HCT116 (cell line): ENCODE measurements around the gene SLC35B1. TPM values are rescaled to one million over a fixed set of nuclear protein-coding genes. Genes with fewer than 3 reads are reported as not detected.

Experiments
- ATAC-seq: fragments of 200-7000 bp; cut with Tn5 transposase; 2 replicates; pipeline ENCODE4 v1.9.1; 2020; ENCODE audit warnings: mild to moderate bottlenecking, moderate library complexity
- BruUV-seq: library from RNA; stranded (reverse); fragments of 400-500 nt; replicated peaks from 2 replicates; lab custom pipeline; 2021; lab: Mats Ljungman, UMichigan
- CTCF ChIA-PET: fragments of 300-600 bp; sonication (Branson Sonifier 250); formaldehyde crosslinking; loops from one replicate; lab custom pipeline; 2021; ENCODE audit warnings: antibody characterized with exemption; lab: Charles Lee
- POLR2A ChIA-PET: fragments of 300-600, 350-600 bp; sonication (Branson Sonifier 250); formaldehyde crosslinking; loops from one replicate; lab custom pipeline; 2021; ENCODE audit warnings: antibody characterized with exemption; lab: Charles Lee
- RAD21 ChIA-PET, 2 experiments: fragments of 300-600 bp; sonication (Branson Sonifier 250); formaldehyde crosslinking; loops; one replicate each; lab custom pipeline; 2023; ENCODE audit warnings: low total read pairs in 2 of 2; ENCODE audit not compliant: uncharacterized antibody in 2 of 2, unreplicated experiment in 2 of 2, low non-redundant PET in 1 of 2; lab: Charles Lee
- DNase-seq: peaks from one replicate; pipeline ENCODE4 v3.0.0-alpha.2; 2010; ENCODE audit warnings: low read depth, low spot score
- H2AFZ ChIP-seq: fragments of 200-600 bp; shearing (Covaris generic), sonication (generic); 2 replicates; pipeline ENCODE4 v1.6.1; 2017; ENCODE audit warnings: low read depth, mixed run types, mixed read lengths, antibody characterized with exemption, low read length; ENCODE audit not compliant: poor library complexity, severe bottlenecking
- H3K27ac ChIP-seq: 2 replicates; pipeline ENCODE4 v1.5.1; 2012; ENCODE audit warnings: low read depth, low read length
- H3K27me3 ChIP-seq: fragments of 200-600 bp; sonication (generic); 2 replicates; pipeline ENCODE4 v1.6.1; 2016; ENCODE audit warnings: mixed run types, low read length, mixed read lengths; ENCODE audit not compliant: insufficient read depth
- H3K36me3 ChIP-seq, 2 experiments: fragments of 200-500 bp in 1 of 2; fragments of 200-600 bp in 1 of 2; sonication (Bioruptor generic) in 1 of 2; sonication (generic) in 1 of 2; 2 replicates each; pipeline versions ENCODE4 v1.5.1 to v1.6.1; 2014 to 2016; ENCODE audit warnings: low read length in 2 of 2, inconsistent platforms in 1 of 2, mixed read lengths in 1 of 2, mixed run types in 1 of 2; ENCODE audit not compliant: insufficient read depth in 2 of 2, control insufficient read depth in 1 of 2
- H3K4me1 ChIP-seq, 2 experiments: fragments of 200-600 bp in 1 of 2; sonication (generic) in 1 of 2; 2 replicates each; pipeline versions ENCODE4 v1.5.1 to v1.6.1; 2012 to 2017; ENCODE audit warnings: low read length in 2 of 2, inconsistent platforms in 1 of 2, mild to moderate bottlenecking in 1 of 2, mixed read lengths in 1 of 2, mixed run types in 1 of 2, moderate library complexity in 1 of 2; ENCODE audit not compliant: insufficient read depth in 2 of 2, control insufficient read depth in 1 of 2
- H3K4me2 ChIP-seq: fragments of 200-600 bp; sonication (generic); 2 replicates; pipeline ENCODE4 v1.6.1; 2017; ENCODE audit warnings: mixed run types, low read length, mixed read lengths
- H3K4me3 ChIP-seq, 2 experiments: fragments of 200-600 bp in 1 of 2; sonication (generic) in 1 of 2; replicated peaks in 1 of 2; 2 replicates each; pipeline ENCODE4 v1.5.1; 2011 to 2016; ENCODE audit warnings: low read length in 2 of 2, control low read depth in 1 of 2, low read depth in 1 of 2, mild to moderate bottlenecking in 1 of 2, mixed read lengths in 1 of 2, mixed run types in 1 of 2
- H3K79me2 ChIP-seq: fragments of 200-600 bp; sonication (generic); 2 replicates; pipeline ENCODE4 v1.6.1; 2017; ENCODE audit warnings: mild to moderate bottlenecking, mixed run types, low read length, moderate library complexity, mixed read lengths; ENCODE audit not compliant: insufficient read depth
- H3K9ac ChIP-seq: fragments of 200-600 bp; sonication (generic); 2 replicates; pipeline ENCODE4 v1.6.1; 2016; ENCODE audit warnings: low read length, mixed read lengths
- H3K9me2 ChIP-seq: fragments of 200-600 bp; sonication (generic), shearing (Covaris generic); 2 replicates; pipeline ENCODE4 v1.6.1; 2017; ENCODE audit warnings: mixed run types, mild to moderate bottlenecking, moderate library complexity; ENCODE audit not compliant: insufficient read depth
- H3K9me3 ChIP-seq, 2 experiments: fragments of 200-500 bp in 1 of 2; fragments of 200-600 bp in 1 of 2; sonication (Bioruptor generic) in 1 of 2; sonication (generic) in 1 of 2; 2 replicates each; pipeline ENCODE4 v1.6.1; 2014 to 2017; ENCODE audit warnings: low read length in 2 of 2, mixed read lengths in 2 of 2, inconsistent platforms in 1 of 2, low read depth in 1 of 2, mild to moderate bottlenecking in 1 of 2, mixed run types in 1 of 2, moderate library complexity in 1 of 2; ENCODE audit not compliant: control insufficient read depth in 1 of 2, insufficient read depth in 1 of 2
- H4K20me1 ChIP-seq: fragments of 200-600 bp; sonication (generic), shearing (Covaris generic); 2 replicates; pipeline ENCODE4 v1.6.1; 2017; ENCODE audit warnings: mixed run types, mild to moderate bottlenecking, moderate library complexity; ENCODE audit not compliant: insufficient read depth
- CEBPB ChIP-seq: IDR thresholded peaks from 2 replicates; pipeline ENCODE4 v1.6.1; 2012; ENCODE audit warnings: low read depth
- EGR1 ChIP-seq: IDR thresholded peaks from 2 replicates; pipeline ENCODE4 v1.6.1; 2012; ENCODE audit warnings: low read depth
- EZH2 ChIP-seq: fragments of 200-600 bp; sonication (generic); IDR thresholded peaks from 2 replicates; pipeline ENCODE4 v1.6.1; 2017; ENCODE audit warnings: antibody characterized with exemption, mixed run types
- EZH2phosphoT487 ChIP-seq: fragments of 200-600 bp; IDR thresholded peaks from 2 replicates; pipeline ENCODE4 v1.6.1; 2018; ENCODE audit warnings: antibody characterized with exemption, borderline replicate concordance
- FOSL1 ChIP-seq: IDR thresholded peaks from 2 replicates; pipeline ENCODE4 v1.6.1; 2012; ENCODE audit warnings: low read depth
- JUND ChIP-seq: IDR thresholded peaks from 2 replicates; pipeline ENCODE4 v1.6.1; 2012
- POLR2A ChIP-seq: IDR thresholded peaks from 2 replicates; pipeline ENCODE4 v1.7.0; 2011; ENCODE audit warnings: borderline replicate concordance; ENCODE audit not compliant: insufficient read depth, insufficient read length; ENCODE audit errors: extremely low read depth
- POLR2AphosphoS5 ChIP-seq: IDR thresholded peaks from 2 replicates; pipeline ENCODE4 v1.6.1; 2011; ENCODE audit warnings: mild to moderate bottlenecking, low read depth, low read length, moderate library complexity
- RAD21 ChIP-seq: IDR thresholded peaks from 2 replicates; pipeline ENCODE4 v1.6.1; 2012; ENCODE audit warnings: low read depth, mild to moderate bottlenecking
- SIN3A ChIP-seq: IDR thresholded peaks from 2 replicates; pipeline ENCODE4 v1.6.1; 2012; ENCODE audit warnings: low read depth
- SP1 ChIP-seq: IDR thresholded peaks from 2 replicates; pipeline ENCODE4 v1.6.1; 2012; ENCODE audit warnings: low read depth
- SRF ChIP-seq: IDR thresholded peaks from 2 replicates; pipeline ENCODE4 v1.6.1; 2012; ENCODE audit warnings: low read depth
- TCF7L2 ChIP-seq: IDR thresholded peaks from 2 replicates; pipeline ENCODE4 v1.7.0; 2011; ENCODE audit warnings: borderline replicate concordance, inconsistent platforms; ENCODE audit not compliant: insufficient read depth, insufficient read length; ENCODE audit errors: extremely low read depth
- YY1 ChIP-seq: IDR thresholded peaks from 2 replicates; pipeline ENCODE4 v1.6.1; 2011; ENCODE audit warnings: low read length, low read depth, moderate library complexity, mild to moderate bottlenecking; ENCODE audit not compliant: insufficient replicate concordance; ENCODE audit errors: extremely low read depth
- ZFX ChIP-seq: fragments of 450-650 bp; IDR thresholded peaks from 2 replicates; pipeline ENCODE4 v1.6.1; 2017
- ZNF274 ChIP-seq: fragments of 200-500 bp; sonication (Bioruptor generic); IDR thresholded peaks from 2 replicates; pipeline ENCODE4 v1.6.1; 2014; ENCODE audit warnings: mild to moderate bottlenecking, low read depth, low read length, inconsistent platforms
- intact Hi-C: fragments of 100-400 bp; cut with micrococcal nuclease; formaldehyde crosslinking; loops from 2 replicates; pipeline ENCODE4 v1.10.0; 2022
- total RNA-seq: library from RNA; stranded (reverse); gene quantifications from one replicate; pipeline ENCODE4 v1.2.1, GENCODE V29; 2021; ENCODE audit not compliant: unreplicated experiment
- TF ChIP-seq, protein P1 (sequence below): IDR thresholded peaks from 2 replicates; pipeline ENCODE4 v1.6.1; 2012
- TF ChIP-seq, protein P2 (sequence below): IDR thresholded peaks from 2 replicates; pipeline ENCODE4 v1.6.1; 2011; ENCODE audit warnings: mild to moderate bottlenecking, low read length, moderate library complexity; ENCODE audit not compliant: insufficient replicate concordance; ENCODE audit errors: extremely low read depth
- TF ChIP-seq, protein P3 (sequence below): IDR thresholded peaks from 2 replicates; pipeline ENCODE4 v1.6.1; 2012

Gene SLC35B1
- total RNA-seq, 1 experiment from 2014 or later, result 87.5 TPM

DNA sequence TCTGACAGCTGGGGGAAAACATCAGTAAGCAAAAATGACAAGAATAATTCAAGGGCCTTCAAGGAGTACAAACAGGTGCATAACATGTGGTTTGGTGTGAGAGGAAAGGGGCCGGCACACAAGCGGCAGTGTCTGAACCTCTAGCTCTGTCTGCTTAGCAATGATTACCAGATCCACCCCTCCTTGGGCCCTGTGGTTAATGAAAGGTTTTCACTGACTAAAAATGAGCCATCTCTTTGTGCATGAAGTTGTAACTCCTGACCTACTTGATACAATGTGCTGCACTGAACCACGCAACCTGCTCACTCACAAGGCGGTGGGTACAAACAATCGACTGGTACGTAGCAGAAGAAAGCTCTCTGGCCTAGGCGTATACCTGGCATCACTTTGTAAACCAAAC, 41.0 kb upstream of the SLC35B1 start:
- Histone ChIP-seq H3K4me3 (no peak overlapping the region), H3K9me3 (no peaks in the 10 kb centered on the region), H3K4me2 (no peak overlapping the region), H3K79me2 (no peaks in the 10 kb centered on the region), H3K36me3 (no peaks in the 10 kb centered on the region), H4K20me1 (no peaks in the 10 kb centered on the region), H3K4me1 (no peaks in the 10 kb centered on the region), H3K9me2 (no peaks in the 10 kb centered on the region), H2AFZ (no peak overlapping the region), H3K27ac (no peak overlapping the region), H3K27me3 (no peaks in the 10 kb centered on the region), H3K9ac (no peak overlapping the region)
- TF ChIP-seq JUND (no peak), FOSL1 (no peak), RAD21 (no peak), EZH2phosphoT487 (no peak)
- ChIA-PET POLR2A (interaction anchor here (1.8 kb wide), 1 partner anchor 15 kb away, joined by 6 read pairs; the partner anchor contains the start of gene FAM117A), RAD21 (no interaction called here), CTCF (no interaction called here)
- DNase-seq (no peak), ATAC-seq (no peak)
- intact Hi-C loops, result no loop called here
- no TSS peak for BruUV-seq

DNA sequence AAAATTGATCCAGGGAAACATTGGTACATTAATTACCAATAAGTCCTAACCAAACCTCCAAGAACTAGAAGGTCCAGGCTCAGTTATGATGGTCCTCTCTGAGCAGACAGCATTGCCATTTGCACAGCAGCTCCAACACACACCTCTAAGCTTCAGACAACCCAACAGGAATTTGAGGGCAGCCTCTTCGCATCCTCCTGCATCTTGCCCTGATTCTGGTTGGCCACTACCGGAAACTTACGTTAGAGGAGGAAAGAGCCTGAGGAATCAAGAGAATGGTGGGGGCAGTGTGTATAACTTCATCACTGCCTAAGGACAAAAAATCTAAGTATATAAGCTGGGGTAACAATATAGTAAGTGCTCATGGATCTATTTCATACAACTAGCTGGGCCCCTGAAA, 40.5 kb upstream of the SLC35B1 start:
- Histone ChIP-seq H3K79me2 (no peaks in the 10 kb centered on the region), H3K36me3 (no peaks in the 10 kb centered on the region), H3K4me1 (no peaks in the 10 kb centered on the region), H3K4me2 (no peak overlapping the region), H4K20me1 (no peaks in the 10 kb centered on the region), H2AFZ (no peak overlapping the region), H3K27me3 (no peaks in the 10 kb centered on the region), H3K9ac (no peak overlapping the region), H3K4me3 (no peak overlapping the region), H3K9me2 (no peaks in the 10 kb centered on the region), H3K9me3 (no peaks in the 10 kb centered on the region), H3K27ac (no peak overlapping the region)
- RAD21 ChIA-PET, result no interaction called here
- intact Hi-C loops, result no loop called here
- DNase-seq, result no peak
- no peak for ATAC-seq
- BruUV-seq, result no TSS peak
- CTCF ChIA-PET, result no interaction called here
- POLR2A ChIA-PET, result interaction anchor here (1.8 to 2.3 kb wide), 2 partner anchors 16 kb away, joined by 6 to 8 read pairs; partner anchors contain the start of gene FAM117A
- no peak for TF ChIP-seq SRF
- no peak for TF ChIP-seq CEBPB
- no peak for TF ChIP-seq EZH2
- TF ChIP-seq ZFX, result no peak
- TF ChIP-seq, protein P1, sequence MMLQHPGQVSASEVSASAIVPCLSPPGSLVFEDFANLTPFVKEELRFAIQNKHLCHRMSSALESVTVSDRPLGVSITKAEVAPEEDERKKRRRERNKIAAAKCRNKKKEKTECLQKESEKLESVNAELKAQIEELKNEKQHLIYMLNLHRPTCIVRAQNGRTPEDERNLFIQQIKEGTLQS, result no peak
- no peak for TF ChIP-seq FOSL1
- no peak for TF ChIP-seq YY1
- TF ChIP-seq, protein P2, sequence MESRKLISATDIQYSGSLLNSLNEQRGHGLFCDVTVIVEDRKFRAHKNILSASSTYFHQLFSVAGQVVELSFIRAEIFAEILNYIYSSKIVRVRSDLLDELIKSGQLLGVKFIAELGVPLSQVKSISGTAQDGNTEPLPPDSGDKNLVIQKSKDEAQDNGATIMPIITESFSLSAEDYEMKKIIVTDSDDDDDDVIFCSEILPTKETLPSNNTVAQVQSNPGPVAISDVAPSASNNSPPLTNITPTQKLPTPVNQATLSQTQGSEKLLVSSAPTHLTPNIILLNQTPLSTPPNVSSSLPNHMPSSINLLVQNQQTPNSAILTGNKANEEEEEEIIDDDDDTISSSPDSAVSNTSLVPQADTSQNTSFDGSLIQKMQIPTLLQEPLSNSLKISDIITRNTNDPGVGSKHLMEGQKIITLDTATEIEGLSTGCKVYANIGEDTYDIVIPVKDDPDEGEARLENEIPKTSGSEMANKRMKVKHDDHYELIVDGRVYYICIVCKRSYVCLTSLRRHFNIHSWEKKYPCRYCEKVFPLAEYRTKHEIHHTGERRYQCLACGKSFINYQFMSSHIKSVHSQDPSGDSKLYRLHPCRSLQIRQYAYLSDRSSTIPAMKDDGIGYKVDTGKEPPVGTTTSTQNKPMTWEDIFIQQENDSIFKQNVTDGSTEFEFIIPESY, result no peak
- no peak for TF ChIP-seq EZH2phosphoT487
- TF ChIP-seq, protein P3, sequence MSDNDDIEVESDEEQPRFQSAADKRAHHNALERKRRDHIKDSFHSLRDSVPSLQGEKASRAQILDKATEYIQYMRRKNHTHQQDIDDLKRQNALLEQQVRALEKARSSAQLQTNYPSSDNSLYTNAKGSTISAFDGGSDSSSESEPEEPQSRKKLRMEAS, result no peak
- no peak for TF ChIP-seq TCF7L2
- TF ChIP-seq RAD21, result no peak
- TF ChIP-seq POLR2A, result no peak
- TF ChIP-seq JUND, result no peak
- no peak for TF ChIP-seq SP1
- no peak for TF ChIP-seq EGR1
- no peak for TF ChIP-seq POLR2AphosphoS5
- TF ChIP-seq SIN3A, result no peak
- no peak for TF ChIP-seq ZNF274
